ENCODE results near the gene ZBTB18.

ZBTB18 gene

GRCh38 chr1:244064621-244065020 lies 13.5 kb downstream of the ZBTB18 start:
- DNase-seq = no peak

GRCh38 chr1:244065063-244065793 lies 14.1 kb downstream of the ZBTB18 start:
- peak; percentile 93 for DNase-seq

- DNase-seq = peak; percentile 90
Measured at GRCh38 chr1:244065960-244066388, 14.9 kb downstream of the ZBTB18 start.

- no peak for DNase-seq
Measured at GRCh38 chr1:244066954-244067716, 16.1 kb downstream of the ZBTB18 start.

- no peak for DNase-seq
Measured at GRCh38 chr1:244067893-244068292, 16.8 kb downstream of the ZBTB18 start.

GRCh38 chr1:244068567-244068966 lies 17.5 kb downstream of the ZBTB18 start:
- DNase-seq = no peak

- no peak for DNase-seq
Measured at GRCh38 chr1:244069326-244069898, 18.3 kb downstream of the ZBTB18 start.

- DNase-seq = no peak
Measured at GRCh38 chr1:244074559-244075171, 23.6 kb downstream of the ZBTB18 start.

GRCh38 chr1:244075247-244075722 lies 24.2 kb downstream of the ZBTB18 start:
- DNase-seq = no peak

- DNase-seq = no peak
Measured at GRCh38 chr1:244076740-244077139, 25.7 kb downstream of the ZBTB18 start.

GRCh38 chr1:244077473-244078220 lies 26.6 kb downstream of the ZBTB18 start:
- DNase-seq = no peak

GRCh38 chr1:244080343-244080929 lies 29.4 kb downstream of the ZBTB18 start:
- no peak for DNase-seq

- no peak for DNase-seq
Measured at GRCh38 chr1:244082969-244083368, 31.9 kb downstream of the ZBTB18 start.

GRCh38 chr1:244083383-244083943 lies 32.4 kb downstream of the ZBTB18 start:
- no peak for DNase-seq

- DNase-seq = no peak
Measured at GRCh38 chr1:244084763-244085162, 33.7 kb downstream of the ZBTB18 start.

GRCh38 chr1:244085891-244086290 lies 34.8 kb downstream of the ZBTB18 start:
- no peak for DNase-seq

- no peak for DNase-seq
Measured at GRCh38 chr1:244087021-244087560, 36.0 kb downstream of the ZBTB18 start.

GRCh38 chr1:244087611-244088010 lies 36.5 kb downstream of the ZBTB18 start:
- DNase-seq = peak; percentile 55

GRCh38 chr1:244088161-244088560 lies 37.1 kb downstream of the ZBTB18 start:
- DNase-seq = no peak

GRCh38 chr1:244089561-244089960 lies 38.5 kb downstream of the ZBTB18 start:
- DNase-seq = no peak

GRCh38 chr1:244090645-244091044 lies 39.6 kb downstream of the ZBTB18 start:
- no peak for DNase-seq
